ENCODE data around the gene MYO6.

MYO6 gene

GRCh38 chr6:75827163-75827562 lies 78.1 kb downstream of the MYO6 start:
- DNase-seq (ENCODE audit: low read depth) = no peak

- DNase-seq (ENCODE audit: low read depth) = no peak
Measured at GRCh38 chr6:75830959-75831885, 82.2 kb downstream of the MYO6 start.

GRCh38 chr6:75834447-75834846 lies 85.4 kb downstream of the MYO6 start:
- DNase-seq (ENCODE audit: low read depth) = no peak

- no peak for DNase-seq (ENCODE audit: low read depth)
Measured at GRCh38 chr6:75842191-75842590, 93.2 kb downstream of the MYO6 start.

GRCh38 chr6:75842732-75843131 lies 93.7 kb downstream of the MYO6 start:
- DNase-seq (ENCODE audit: low read depth) = no peak

GRCh38 chr6:75843396-75843795 lies 94.4 kb downstream of the MYO6 start:
- DNase-seq (ENCODE audit: low read depth) = no peak

- no peak for DNase-seq (ENCODE audit: low read depth)
Measured at GRCh38 chr6:75848274-75848673, 99.2 kb downstream of the MYO6 start.

GRCh38 chr6:75849329-75850025 lies 100.4 kb downstream of the MYO6 start:
- no peak for DNase-seq (ENCODE audit: low read depth)

GRCh38 chr6:75850026-75850833 lies 101.2 kb downstream of the MYO6 start:
- DNase-seq (ENCODE audit: low read depth) = no peak

- no peak for DNase-seq (ENCODE audit: low read depth)
Measured at GRCh38 chr6:75852721-75853120, 103.7 kb downstream of the MYO6 start.

- no peak for DNase-seq (ENCODE audit: low read depth)
Measured at GRCh38 chr6:75853806-75854205, 104.8 kb downstream of the MYO6 start.

GRCh38 chr6:75855052-75855451 lies 106.0 kb downstream of the MYO6 start:
- DNase-seq (ENCODE audit: low read depth) = no peak

GRCh38 chr6:75856902-75857301 lies 107.9 kb downstream of the MYO6 start:
- no peak for DNase-seq (ENCODE audit: low read depth)

GRCh38 chr6:75863001-75863400 lies 114.0 kb downstream of the MYO6 start:
- no peak for DNase-seq (ENCODE audit: low read depth)

- DNase-seq (ENCODE audit: low read depth) = no peak
Measured at GRCh38 chr6:75863784-75864183, 114.7 kb downstream of the MYO6 start.

GRCh38 chr6:75864446-75864845 lies 115.4 kb downstream of the MYO6 start:
- no peak for DNase-seq (ENCODE audit: low read depth)

- DNase-seq (ENCODE audit: low read depth) = no peak
Measured at GRCh38 chr6:75870389-75870788, 121.3 kb downstream of the MYO6 start.

GRCh38 chr6:75874224-75874623 lies 125.2 kb downstream of the MYO6 start:
- DNase-seq (ENCODE audit: low read depth) = no peak

- DNase-seq (ENCODE audit: low read depth) = no peak
Measured at GRCh38 chr6:75876152-75876551, 127.1 kb downstream of the MYO6 start.

GRCh38 chr6:75880305-75880704 lies 131.3 kb downstream of the MYO6 start:
- DNase-seq (ENCODE audit: low read depth) = no peak

GRCh38 chr6:75882734-75883133 lies 133.7 kb downstream of the MYO6 start:
- DNase-seq (ENCODE audit: low read depth) = no peak

GRCh38 chr6:75884822-75885221 lies 135.8 kb downstream of the MYO6 start:
- no peak for DNase-seq (ENCODE audit: low read depth)

GRCh38 chr6:75892384-75892783 lies 143.3 kb downstream of the MYO6 start:
- no peak for DNase-seq (ENCODE audit: low read depth)

All from activated T-helper 9 cell treated with anti-CD3 and anti-CD28 coated beads, Interleukin-2, amount 50 U/mL, for 16 hours (primary cell).